IMR-90 (cell line): ENCODE results near the gene SURF4. TPM values are rescaled to one million over a fixed set of nuclear protein-coding genes. Genes with fewer than 3 reads are reported as not detected.

Source experiments
- ATAC-seq: fragments of 200-7000 bp; cut with Tn5 transposase; 2 replicates; pipeline ENCODE4 v1.9.1; 2020; ENCODE audit warnings: low read depth, mild to moderate bottlenecking, moderate library complexity
- BruUV-seq: library from RNA; stranded (reverse); fragments of 400-500 nt; replicated peaks from 2 replicates; lab custom pipeline; 2021; lab: Mats Ljungman, UMichigan
- CTCF ChIA-PET: fragments of 300-600 bp; formaldehyde crosslinking; extraction: SDS; loops from one replicate; lab custom pipeline; 2021; ENCODE audit warnings: antibody characterized with exemption; lab: Yijun Ruan, JAX
- POLR2A ChIA-PET: fragments of 300-600 bp; sonication (Branson Sonifier 250); formaldehyde crosslinking; loops from one replicate; lab custom pipeline; 2022; ENCODE audit warnings: antibody characterized with exemption; ENCODE audit not compliant: unreplicated experiment; lab: Charles Lee
- DNase-seq: peaks from one replicate; pipeline ENCODE4 v3.0.0; 2013
- H2AFZ ChIP-seq: replicated peaks from 2 replicates; pipeline ENCODE3; 2013; ENCODE audit warnings: low read length, mild to moderate bottlenecking; ENCODE audit not compliant: poor library complexity
- H2AK5ac ChIP-seq: 2 replicates; pipeline ENCODE4 v1.6.1; 2013; ENCODE audit warnings: low read depth, low read length, inconsistent platforms
- H2AK9ac ChIP-seq: replicated peaks from 2 replicates; pipeline ENCODE3; 2013; ENCODE audit warnings: mild to moderate bottlenecking, low read depth, low read length, moderate library complexity; ENCODE audit not compliant: poor library complexity
- H2BK120ac ChIP-seq: 2 replicates; pipeline ENCODE4 v1.6.1; 2013; ENCODE audit warnings: low read depth, low read length, inconsistent platforms
- H2BK15ac ChIP-seq: 3 replicates; pipeline ENCODE4 v1.6.1; 2013; ENCODE audit warnings: low read depth, low read length, inconsistent platforms
- H2BK20ac ChIP-seq: 2 replicates; pipeline ENCODE4 v1.6.1; 2013; ENCODE audit warnings: low read depth, mild to moderate bottlenecking, inconsistent platforms, low read length, moderate library complexity
- H2BK5ac ChIP-seq: 2 replicates; pipeline ENCODE4 v1.6.1; 2013; ENCODE audit warnings: mild to moderate bottlenecking, low read depth, low read length, inconsistent platforms; ENCODE audit not compliant: poor library complexity, severe bottlenecking
- H3K14ac ChIP-seq: replicated peaks from 2 replicates; pipeline ENCODE4 v1.6.1; 2013; ENCODE audit warnings: low read depth, low read length, inconsistent platforms
- H3K18ac ChIP-seq: 2 replicates; pipeline ENCODE4 v1.6.1; 2013; ENCODE audit warnings: low read depth, low read length, control low read depth
- H3K23ac ChIP-seq: 2 replicates; pipeline ENCODE4 v1.6.1; 2013; ENCODE audit warnings: low read depth, low read length, inconsistent platforms
- H3K27ac ChIP-seq: 2 replicates; pipeline ENCODE4 v1.5.1; 2013; ENCODE audit warnings: mild to moderate bottlenecking, control low read depth, low read length; ENCODE audit not compliant: insufficient read depth
- H3K27me3 ChIP-seq: 2 replicates; pipeline ENCODE4 v1.6.1; 2013; ENCODE audit warnings: low read length; ENCODE audit not compliant: control insufficient read depth, insufficient read depth
- H3K36me3 ChIP-seq: 2 replicates; pipeline ENCODE4 v1.6.1; 2013; ENCODE audit warnings: low read length, mixed read lengths; ENCODE audit not compliant: control insufficient read depth, insufficient read depth
- H3K4ac ChIP-seq: 2 replicates; pipeline ENCODE4 v1.6.1; 2013; ENCODE audit warnings: low read depth, low read length, inconsistent platforms
- H3K4me1 ChIP-seq: 2 replicates; pipeline ENCODE4 v1.6.1; 2013; ENCODE audit warnings: low read length, mixed read lengths; ENCODE audit not compliant: control insufficient read depth, insufficient read depth
- H3K4me2 ChIP-seq: 2 replicates; pipeline ENCODE4 v1.6.1; 2013; ENCODE audit warnings: low read depth, mild to moderate bottlenecking, control low read depth, low read length, moderate library complexity
- H3K4me3 ChIP-seq: 2 replicates; pipeline ENCODE4 v1.5.1; 2013; ENCODE audit warnings: low read depth, mild to moderate bottlenecking, control low read depth, low read length, moderate library complexity; ENCODE audit not compliant: insufficient read depth
- H3K56ac ChIP-seq: 2 replicates; pipeline ENCODE4 v1.6.1; 2013; ENCODE audit warnings: low read length, inconsistent platforms; ENCODE audit not compliant: insufficient read depth; ENCODE audit errors: extremely low read depth
- H3K79me1 ChIP-seq, 2 experiments: 2 replicates each; pipeline ENCODE4 v1.6.1; 2013; ENCODE audit warnings: low read length in 2 of 2, inconsistent platforms in 1 of 2, low read depth in 1 of 2
- H3K9ac ChIP-seq: 2 replicates; pipeline ENCODE4 v1.6.1; 2013; ENCODE audit warnings: low read depth, low read length, control low read depth
- H3K9me1 ChIP-seq: 2 replicates; pipeline ENCODE4 v1.6.1; 2013; ENCODE audit warnings: low read length, inconsistent platforms; ENCODE audit not compliant: insufficient read depth
- H3K9me3 ChIP-seq: 2 replicates; pipeline ENCODE4 v1.6.1; 2013; ENCODE audit warnings: low read length; ENCODE audit not compliant: control insufficient read depth, insufficient read depth
- H4K20me1 ChIP-seq: 2 replicates; pipeline ENCODE4 v1.6.1; 2013; ENCODE audit warnings: low read length, inconsistent platforms; ENCODE audit not compliant: insufficient read depth
- H4K5ac ChIP-seq: 2 replicates; pipeline ENCODE4 v1.6.1; 2013; ENCODE audit warnings: mild to moderate bottlenecking, low read depth, low read length, control low read depth
- H4K8ac ChIP-seq, 2 experiments: 2 replicates each; pipeline ENCODE4 v1.6.1; 2013; ENCODE audit warnings: low read depth in 2 of 2, low read length in 2 of 2, control low read depth in 1 of 2, inconsistent platforms in 1 of 2
- H4K91ac ChIP-seq: 2 replicates; pipeline ENCODE4 v1.6.1; 2013; ENCODE audit warnings: low read depth, low read length, inconsistent platforms; ENCODE audit not compliant: insufficient read depth
- USF2 ChIP-seq: fragments of 150-350 bp; IDR thresholded peaks from 2 replicates; pipeline ENCODE4 v1.6.1; 2017; ENCODE audit warnings: mild to moderate bottlenecking, antibody characterized with exemption, low read length, low read depth
- WGBS, 2 experiments: methylation state at CpG; one replicate each; pipeline versions ENCODE4 v1.1.5 to v1.1.7; 2013; ENCODE audit warnings: missing lambda C conversion rate in 2 of 2; ENCODE audit not compliant: insufficient read length in 1 of 2; ENCODE audit errors: extremely low coverage in 2 of 2; 5-methylcytosine and 5-hydroxymethylcytosine counted together
- dilution Hi-C: fragments of 300-500 bp; cut with HindIII; formaldehyde crosslinking; loops from one replicate; pipeline ENCODE4 v1.14.3; 2018; ENCODE audit warnings: low sequenced_read_pairs; ENCODE audit not compliant: unreplicated experiment
- in situ Hi-C: fragments of 300-500 bp; cut with MboI; formaldehyde crosslinking; loops from 3 replicates; pipeline ENCODE4 v1.14.3; 2019; ENCODE audit warnings: low sequenced_read_pairs, inconsistent platforms, mixed read lengths
- intact Hi-C: fragments of 100-400 bp; cut with micrococcal nuclease; formaldehyde crosslinking; loops from 2 replicates; pipeline ENCODE4 v1.10.0; 2022
- polyA plus RNA-seq, 3 experiments: library from polyadenylated mRNA; depleted of rRNA; stranded (reverse); fragments of >200 nt; gene quantifications; 2 replicates each; pipeline ENCODE4 v1.2.3, GENCODE V29; 2012; ENCODE audit warnings: low replicate concordance in 1 of 3
- total RNA-seq: library from RNA; depleted of rRNA; stranded (reverse); fragments of >200 nt; gene quantifications from 2 replicates; pipeline ENCODE4 v1.2.3, GENCODE V29; 2012
- TF ChIP-seq, protein P1 (sequence below): conservative IDR thresholded peaks from 2 replicates; pipeline ENCODE4 v1.5.1; 2012; ENCODE audit warnings: mild to moderate bottlenecking, low read depth, low read length, improper control_type of control experiment
- TF ChIP-seq, protein P2 (sequence below): fragments of 150-350 bp; IDR thresholded peaks from 2 replicates; pipeline ENCODE4 v1.6.1; 2016; ENCODE audit warnings: low read depth, mild to moderate bottlenecking, low read length, moderate library complexity, borderline replicate concordance

The SURF4 gene
- total and polyA plus RNA-seq, 2 of the 4 experiments (the other 2 are of a cell fraction), result 307 to 532 TPM

DNA sequence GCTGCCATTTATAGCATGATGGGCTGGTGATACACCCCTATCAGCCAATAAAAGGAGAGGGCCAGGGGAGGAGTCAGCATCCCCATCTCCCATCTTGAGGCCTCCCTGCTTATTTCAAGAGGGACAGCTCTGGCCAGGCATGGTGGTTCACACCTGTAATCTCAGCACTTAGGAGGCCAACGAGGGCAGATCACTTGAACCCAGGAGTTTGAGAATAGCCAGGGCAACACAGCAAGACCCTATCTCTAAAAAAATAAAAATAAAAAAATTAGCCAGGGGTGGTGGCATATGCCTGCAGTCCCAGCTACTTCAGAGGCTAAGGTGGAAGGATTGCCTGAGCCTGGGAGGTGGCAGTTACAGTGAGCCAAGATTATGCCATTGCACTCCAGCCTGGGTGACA, 32.2 kb upstream of the SURF4 start:
- in situ Hi-C loops, result loop anchor here (10.0 kb wide), 2 partner anchors 77 to 317 kb away; no protein-coding TSS in a partner anchor
- H3K27ac ChIP-seq, result no peak overlapping the region
- no peak overlapping the region for H2BK120ac ChIP-seq
- WGBS, 2 experiments, result no CpG with 5 or more reads among the region's 1 CpG
- H3K4ac ChIP-seq, result no peak overlapping the region
- H4K91ac ChIP-seq, result no peak overlapping the region
- H3K79me1 ChIP-seq, result peaks cover 0 to 31% of the 10 kb centered on the region in 2 experiments; a peak in 2 of 4 replicates
- ChIA-PET POLR2A (no interaction called here), CTCF (no interaction called here)
- H3K9ac ChIP-seq, result no peak overlapping the region
- H3K23ac ChIP-seq, result no peak overlapping the region
- H2AFZ ChIP-seq, result no peak overlapping the region
- H2BK5ac ChIP-seq, result no peak overlapping the region
- no peak overlapping the region for H3K18ac ChIP-seq
- TF ChIP-seq, protein P1, sequence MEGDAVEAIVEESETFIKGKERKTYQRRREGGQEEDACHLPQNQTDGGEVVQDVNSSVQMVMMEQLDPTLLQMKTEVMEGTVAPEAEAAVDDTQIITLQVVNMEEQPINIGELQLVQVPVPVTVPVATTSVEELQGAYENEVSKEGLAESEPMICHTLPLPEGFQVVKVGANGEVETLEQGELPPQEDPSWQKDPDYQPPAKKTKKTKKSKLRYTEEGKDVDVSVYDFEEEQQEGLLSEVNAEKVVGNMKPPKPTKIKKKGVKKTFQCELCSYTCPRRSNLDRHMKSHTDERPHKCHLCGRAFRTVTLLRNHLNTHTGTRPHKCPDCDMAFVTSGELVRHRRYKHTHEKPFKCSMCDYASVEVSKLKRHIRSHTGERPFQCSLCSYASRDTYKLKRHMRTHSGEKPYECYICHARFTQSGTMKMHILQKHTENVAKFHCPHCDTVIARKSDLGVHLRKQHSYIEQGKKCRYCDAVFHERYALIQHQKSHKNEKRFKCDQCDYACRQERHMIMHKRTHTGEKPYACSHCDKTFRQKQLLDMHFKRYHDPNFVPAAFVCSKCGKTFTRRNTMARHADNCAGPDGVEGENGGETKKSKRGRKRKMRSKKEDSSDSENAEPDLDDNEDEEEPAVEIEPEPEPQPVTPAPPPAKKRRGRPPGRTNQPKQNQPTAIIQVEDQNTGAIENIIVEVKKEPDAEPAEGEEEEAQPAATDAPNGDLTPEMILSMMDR, result no peak
- TF ChIP-seq, protein P2, sequence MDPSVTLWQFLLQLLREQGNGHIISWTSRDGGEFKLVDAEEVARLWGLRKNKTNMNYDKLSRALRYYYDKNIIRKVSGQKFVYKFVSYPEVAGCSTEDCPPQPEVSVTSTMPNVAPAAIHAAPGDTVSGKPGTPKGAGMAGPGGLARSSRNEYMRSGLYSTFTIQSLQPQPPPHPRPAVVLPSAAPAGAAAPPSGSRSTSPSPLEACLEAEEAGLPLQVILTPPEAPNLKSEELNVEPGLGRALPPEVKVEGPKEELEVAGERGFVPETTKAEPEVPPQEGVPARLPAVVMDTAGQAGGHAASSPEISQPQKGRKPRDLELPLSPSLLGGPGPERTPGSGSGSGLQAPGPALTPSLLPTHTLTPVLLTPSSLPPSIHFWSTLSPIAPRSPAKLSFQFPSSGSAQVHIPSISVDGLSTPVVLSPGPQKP, result no peak
- TF ChIP-seq USF2, result no peak
- H3K9me1 ChIP-seq, result no peaks in the 10 kb centered on the region
- ATAC-seq (no peak), DNase-seq (no peak)
- no peak overlapping the region for H2AK5ac ChIP-seq
- dilution Hi-C loops, result no loop called here
- no peak overlapping the region for H2AK9ac ChIP-seq
- BruUV-seq, result no TSS peak
- no peak overlapping the region for H4K8ac ChIP-seq
- H2BK15ac ChIP-seq, result no peak overlapping the region
- H3K9me3 ChIP-seq, result no peaks in the 10 kb centered on the region
- H3K14ac ChIP-seq, result no peak overlapping the region
- H3K4me1 ChIP-seq, result peaks cover 2% of the 10 kb centered on the region; the same call in 1 of the 2 replicates
- peaks cover 20% of the 10 kb centered on the region for H4K20me1 ChIP-seq
- H3K56ac ChIP-seq, result no peak overlapping the region
- H3K4me2 ChIP-seq, result no peak overlapping the region
- intact Hi-C loops, result loop anchor here (5.0 kb wide), 1 partner anchor 584 kb away; the partner anchor contains the start of gene VAV2
- H3K4me3 ChIP-seq, result no peak overlapping the region
- H3K27me3 ChIP-seq, result no peaks in the 10 kb centered on the region
- no peak overlapping the region for H2BK20ac ChIP-seq
- H4K5ac ChIP-seq, result no peak overlapping the region
- H3K36me3 ChIP-seq, result peaks cover 55% of the 10 kb centered on the region
